HepG2 (cell line): Measurements from ENCODE around the gene COL18A1. TPM values are rescaled to one million over a fixed set of nuclear protein-coding genes. Genes with fewer than 3 reads are reported as not detected.

ENCODE experiments used
- FOXA3 ChIP-seq: IDR thresholded peaks from 2 replicates; pipeline ENCODE4 v1.6.1; 2016; ENCODE audit warnings: missing genetic modification reagents, missing compliant biosample characterization
- FOXP1 ChIP-seq, 2 experiments: fragments of 450-650 bp in 1 of 2; IDR thresholded peaks; 2 replicates each; pipeline ENCODE4 v1.6.1; 2017 to 2018; ENCODE audit warnings: antibody characterized with exemption in 1 of 2
- HNF4A ChIP-seq: sonication (generic); formaldehyde crosslinking; IDR thresholded peaks from 2 replicates; pipeline ENCODE4 v1.4.0; 2020; ENCODE audit warnings: missing genetic modification reagents
- LBX2 ChIP-seq: sonication (generic); formaldehyde crosslinking; IDR thresholded peaks from 2 replicates; pipeline ENCODE4 v1.5.0; 2020; ENCODE audit warnings: missing genetic modification reagents, mild to moderate bottlenecking, borderline replicate concordance
- LRRFIP1 ChIP-seq: sonication (generic); formaldehyde crosslinking; conservative IDR thresholded peaks from 2 replicates; pipeline ENCODE4 v1.4.0; 2020; ENCODE audit warnings: missing genetic modification reagents
- NAIF1 ChIP-seq: sonication (generic); formaldehyde crosslinking; IDR thresholded peaks from 2 replicates; pipeline ENCODE4 v1.5.0; 2020; ENCODE audit warnings: mild to moderate bottlenecking, missing genetic modification reagents, borderline replicate concordance
- NCOA1 ChIP-seq: sonication (generic); formaldehyde crosslinking; IDR thresholded peaks from 2 replicates; pipeline ENCODE4 v1.9.0; 2021; ENCODE audit warnings: missing genetic modification reagents
- SETDB1 ChIP-seq: sonication (generic); formaldehyde crosslinking; IDR thresholded peaks from 2 replicates; pipeline ENCODE4 v1.5.1; 2020; ENCODE audit warnings: missing genetic modification reagents, mild to moderate bottlenecking, borderline replicate concordance
- TFDP1 ChIP-seq: IDR thresholded peaks from 2 replicates; pipeline ENCODE4 v1.6.1; 2016; ENCODE audit warnings: missing compliant biosample characterization, missing genetic modification reagents, borderline replicate concordance
- YY1 ChIP-seq: IDR thresholded peaks from 2 replicates; pipeline ENCODE4 v1.6.1; 2011; ENCODE audit warnings: low read length, low read depth, moderate library complexity, mild to moderate bottlenecking; ENCODE audit not compliant: insufficient read depth, insufficient replicate concordance
- ZBTB43 ChIP-seq: sonication (generic); formaldehyde crosslinking; conservative IDR thresholded peaks from 2 replicates; pipeline ENCODE4 v1.4.0; 2020; ENCODE audit warnings: missing genetic modification reagents
- ZNF17 ChIP-seq: sonication (generic); formaldehyde crosslinking; IDR thresholded peaks from 2 replicates; pipeline ENCODE4 v1.5.0; 2020; ENCODE audit warnings: mild to moderate bottlenecking, missing genetic modification reagents
- ZNF609 ChIP-seq: sonication (generic); formaldehyde crosslinking; IDR thresholded peaks from 2 replicates; pipeline ENCODE4 v1.4.0; 2020; ENCODE audit warnings: mild to moderate bottlenecking, missing genetic modification reagents, borderline replicate concordance
- ZNF704 ChIP-seq: sonication (generic); formaldehyde crosslinking; IDR thresholded peaks from 2 replicates; pipeline ENCODE4 v1.8.1; 2023; ENCODE audit warnings: mild to moderate bottlenecking, inconsistent platforms, moderate library complexity, missing genetic modification reagents, borderline replicate concordance
- ZNF775 ChIP-seq: sonication (generic); formaldehyde crosslinking; IDR thresholded peaks from 2 replicates; pipeline ENCODE4 v1.4.0; 2020; ENCODE audit warnings: missing genetic modification reagents, mild to moderate bottlenecking, moderate library complexity, borderline replicate concordance
- polyA plus RNA-seq, 8 experiments: library from polyadenylated mRNA; depleted of rRNA in 3 of 8; stranded (reverse) in 7 of 8; unstranded in 1 of 8; fragments of >200 nt; fragmentation: Illumina TruSeq in 4 of 8; extraction: Trizol in 4 of 8; gene quantifications; 2 replicates each; pipeline versions ENCODE4 v1.2.1 to v1.2.3, GENCODE V29; 2011 to 2016; ENCODE audit warnings: low read depth in 4 of 8, missing spikeins in 1 of 8, mixed read lengths in 1 of 8; ENCODE audit not compliant: insufficient read depth in 1 of 8
- total RNA-seq, 5 experiments: library from RNA; depleted of rRNA; stranded (reverse); fragments of >200 nt; fragmentation: Illumina TruSeq; extraction: Trizol; gene quantifications; 2 replicates each; pipeline ENCODE4 v1.2.3, GENCODE V29; 2016; ENCODE audit warnings: low read depth in 1 of 5

Gene COL18A1
- total and polyA plus RNA-seq, 2 of the 13 experiments (the other 11 are each of a cell fraction or from before 2014, with no cell fraction given): 79.0 to 102 TPM

GRCh38 chr21:45460611-45461368, 55.8 kb downstream of the COL18A1 start (continued):
- peak; percentile 91; the same call in 1 of the 2 replicates for TF ChIP-seq SETDB1 (CRISPR knock-in tag)
- TF ChIP-seq FOXA3: 0 out of 2 replicates have a peak, but pooled peaks have one; percentile 23
- TF ChIP-seq NAIF1 (CRISPR knock-in tag): no peak
- no peak for TF ChIP-seq LBX2 (CRISPR knock-in tag)
- TF ChIP-seq ZNF775 (CRISPR knock-in tag): no peak
- TF ChIP-seq TFDP1: peak; percentile 14; the same call in 1 of the 2 replicates
- no peak for TF ChIP-seq FOXP1 (IDR thresholded peaks at IDR 0.05)
- TF ChIP-seq FOXP1 (CRISPR knock-in tag; IDR thresholded peaks at IDR 0.05): no peak
- peak; percentile 49; the same call in 1 of the 2 replicates for TF ChIP-seq ZBTB43 (CRISPR knock-in tag)
- no peak for TF ChIP-seq ZNF704 (CRISPR knock-in tag)
- no peak for TF ChIP-seq YY1
- no peak for TF ChIP-seq ZNF17 (CRISPR knock-in tag)
- TF ChIP-seq ZNF609 (CRISPR knock-in tag): peak; percentile 28; the same call in 1 of the 2 replicates
- TF ChIP-seq HNF4A: peak; percentile 87
- TF ChIP-seq LRRFIP1 (CRISPR knock-in tag): no peak
- TF ChIP-seq NCOA1 (CRISPR knock-in tag): no peak
